ENCODE measurements around the gene DNAAF5.

DNA sequence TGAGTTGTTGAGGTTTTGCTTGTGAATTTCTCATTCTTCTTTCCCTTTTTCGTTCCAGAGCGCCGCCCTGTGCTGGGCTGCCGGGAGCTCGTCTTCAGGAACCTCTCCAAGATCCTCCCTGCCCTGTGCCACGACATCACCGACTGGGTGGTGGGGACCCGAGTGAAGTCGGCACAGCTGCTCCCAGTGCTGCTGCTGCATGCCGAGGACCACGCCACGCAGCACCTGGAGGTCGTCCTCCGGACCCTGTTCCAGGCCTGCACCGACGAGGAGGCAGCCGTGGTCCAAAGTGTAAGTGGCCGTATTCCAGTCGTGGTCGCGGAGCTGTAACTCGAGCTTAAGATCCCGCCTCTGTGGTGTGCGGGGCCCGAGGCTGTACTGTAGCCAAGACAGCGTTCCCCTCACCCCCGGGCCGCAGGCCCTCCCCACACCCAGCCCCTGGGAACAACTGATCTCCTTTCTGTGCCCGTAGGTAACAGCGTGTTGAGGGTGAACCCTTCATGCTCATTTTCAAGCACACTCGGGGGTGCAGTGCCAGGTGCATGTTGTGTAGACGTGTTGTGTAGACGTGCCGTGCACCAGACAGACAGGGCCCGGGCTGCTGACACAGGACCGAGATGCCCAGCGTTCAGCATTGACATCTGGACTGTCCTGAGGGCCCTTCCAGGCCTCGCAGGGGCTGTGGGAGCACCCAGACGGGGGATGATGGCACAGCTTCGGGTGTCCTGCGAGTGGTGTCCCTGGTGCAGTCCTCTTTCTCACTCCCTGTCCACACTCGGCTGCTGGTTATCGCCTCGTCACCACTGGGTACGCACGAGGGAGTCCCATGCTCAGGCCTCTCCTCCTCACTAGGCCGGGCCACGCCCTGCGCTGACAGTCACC lies 28.3 kb downstream of the DNAAF5 start:
- TF ChIP-seq, protein P1, sequence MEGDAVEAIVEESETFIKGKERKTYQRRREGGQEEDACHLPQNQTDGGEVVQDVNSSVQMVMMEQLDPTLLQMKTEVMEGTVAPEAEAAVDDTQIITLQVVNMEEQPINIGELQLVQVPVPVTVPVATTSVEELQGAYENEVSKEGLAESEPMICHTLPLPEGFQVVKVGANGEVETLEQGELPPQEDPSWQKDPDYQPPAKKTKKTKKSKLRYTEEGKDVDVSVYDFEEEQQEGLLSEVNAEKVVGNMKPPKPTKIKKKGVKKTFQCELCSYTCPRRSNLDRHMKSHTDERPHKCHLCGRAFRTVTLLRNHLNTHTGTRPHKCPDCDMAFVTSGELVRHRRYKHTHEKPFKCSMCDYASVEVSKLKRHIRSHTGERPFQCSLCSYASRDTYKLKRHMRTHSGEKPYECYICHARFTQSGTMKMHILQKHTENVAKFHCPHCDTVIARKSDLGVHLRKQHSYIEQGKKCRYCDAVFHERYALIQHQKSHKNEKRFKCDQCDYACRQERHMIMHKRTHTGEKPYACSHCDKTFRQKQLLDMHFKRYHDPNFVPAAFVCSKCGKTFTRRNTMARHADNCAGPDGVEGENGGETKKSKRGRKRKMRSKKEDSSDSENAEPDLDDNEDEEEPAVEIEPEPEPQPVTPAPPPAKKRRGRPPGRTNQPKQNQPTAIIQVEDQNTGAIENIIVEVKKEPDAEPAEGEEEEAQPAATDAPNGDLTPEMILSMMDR (IDR thresholded peaks at IDR 0.05): no peak
- no peak for TF ChIP-seq USF2 (IDR thresholded peaks at IDR 0.05; ENCODE audit: borderline replicate concordance, low read depth, low read length)
- TF ChIP-seq, protein P2, sequence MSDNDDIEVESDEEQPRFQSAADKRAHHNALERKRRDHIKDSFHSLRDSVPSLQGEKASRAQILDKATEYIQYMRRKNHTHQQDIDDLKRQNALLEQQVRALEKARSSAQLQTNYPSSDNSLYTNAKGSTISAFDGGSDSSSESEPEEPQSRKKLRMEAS (IDR thresholded peaks at IDR 0.05; ENCODE audit: low read depth): no peak
- TF ChIP-seq SMC3 (IDR thresholded peaks at IDR 0.05; ENCODE audit: low read depth, low read length): no peak
- TF ChIP-seq RFX5 (IDR thresholded peaks at IDR 0.05; ENCODE audit: low read length): no peak
